ENCODE measurements around the gene MROH7.

MROH7 gene

GRCh38 chr1:54698346-54698745 is 56.8 kb downstream of the MROH7 start:
- DNase-seq (ENCODE audit: low spot score), result no peak

- DNase-seq (ENCODE audit: low spot score), result no peak
Measured at GRCh38 chr1:54699936-54700525, 58.4 kb downstream of the MROH7 start.

- DNase-seq (ENCODE audit: low spot score), result no peak
Measured at GRCh38 chr1:54701066-54701465, 59.5 kb downstream of the MROH7 start.

- DNase-seq (ENCODE audit: low spot score), result no peak
Measured at GRCh38 chr1:54701996-54702395, 60.4 kb downstream of the MROH7 start.

GRCh38 chr1:54703471-54703870 is 61.9 kb downstream of the MROH7 start:
- no peak for DNase-seq (ENCODE audit: low spot score)

- DNase-seq (ENCODE audit: low spot score), result no peak
Measured at GRCh38 chr1:54705153-54705552, 63.6 kb downstream of the MROH7 start.

GRCh38 chr1:54706419-54706818 is 64.8 kb downstream of the MROH7 start:
- no peak for DNase-seq (ENCODE audit: low spot score)

- no peak for DNase-seq (ENCODE audit: low spot score)
Measured at GRCh38 chr1:54708385-54708784, 66.8 kb downstream of the MROH7 start.

- no peak for DNase-seq (ENCODE audit: low spot score)
Measured at GRCh38 chr1:54709547-54710292, 68.1 kb downstream of the MROH7 start.

GRCh38 chr1:54710434-54710833 is 68.8 kb downstream of the MROH7 start:
- no peak for DNase-seq (ENCODE audit: low spot score)

GRCh38 chr1:54710841-54711240 is 69.3 kb downstream of the MROH7 start:
- DNase-seq (ENCODE audit: low spot score), result no peak

- DNase-seq (ENCODE audit: low spot score), result no peak
Measured at GRCh38 chr1:54711536-54711935, 70.0 kb downstream of the MROH7 start.

- DNase-seq (ENCODE audit: low spot score), result no peak
Measured at GRCh38 chr1:54714881-54715492, 73.4 kb downstream of the MROH7 start.

- peak; percentile 80 for DNase-seq (ENCODE audit: low spot score)
Measured at GRCh38 chr1:54715493-54716298, 74.1 kb downstream of the MROH7 start, which contains the start of gene TTC4. TSS of gene TTC4 (plus strand) at chr1:54715861. CDS start at chr1:54715909, 48 bp downstream.

GRCh38 chr1:54716299-54717047 is 74.9 kb downstream of the MROH7 start:
- no peak for DNase-seq (ENCODE audit: low spot score)

- no peak for DNase-seq (ENCODE audit: low spot score)
Measured at GRCh38 chr1:54721719-54722118, 80.1 kb downstream of the MROH7 start.

- DNase-seq (ENCODE audit: low spot score), result no peak
Measured at GRCh38 chr1:54723985-54724384, 82.4 kb downstream of the MROH7 start.

- no peak for DNase-seq (ENCODE audit: low spot score)
Measured at GRCh38 chr1:54724771-54725170, 83.2 kb downstream of the MROH7 start.

GRCh38 chr1:54728027-54728426 is 86.4 kb downstream of the MROH7 start:
- DNase-seq (ENCODE audit: low spot score), result no peak

- no peak for DNase-seq (ENCODE audit: low spot score)
Measured at GRCh38 chr1:54736685-54737084, 95.1 kb downstream of the MROH7 start.

GRCh38 chr1:54738244-54738643 is 96.7 kb downstream of the MROH7 start:
- DNase-seq (ENCODE audit: low spot score), result no peak

GRCh38 chr1:54741531-54741930 is 99.9 kb downstream of the MROH7 start:
- DNase-seq (ENCODE audit: low spot score), result no peak
